ENCODE results near the gene CYLD.

Gene CYLD

GRCh38 chr16:50741225-50741780 lies 583 bp upstream of the CYLD start:
- peak; percentile 45 for DNase-seq

GRCh38 chr16:50742576-50743200 lies 802 bp downstream of the CYLD start:
- no peak for DNase-seq

- DNase-seq: no peak
Observed at GRCh38 chr16:50743581-50744225, 1.8 kb downstream of the CYLD start.

GRCh38 chr16:50744881-50745280 lies 3.0 kb downstream of the CYLD start:
- no peak for DNase-seq

- DNase-seq: no peak
Observed at GRCh38 chr16:50745940-50746339, 4.1 kb downstream of the CYLD start.

- DNase-seq: peak; percentile 66
Observed at GRCh38 chr16:50747207-50747956, 5.5 kb downstream of the CYLD start.

- DNase-seq: no peak
Observed at GRCh38 chr16:50751528-50751927, 9.6 kb downstream of the CYLD start.

GRCh38 chr16:50752471-50753235 lies 10.8 kb downstream of the CYLD start:
- DNase-seq: no peak

GRCh38 chr16:50756473-50756872 lies 14.6 kb downstream of the CYLD start:
- no peak for DNase-seq

GRCh38 chr16:50761267-50761666 lies 19.4 kb downstream of the CYLD start:
- DNase-seq: no peak

- no peak for DNase-seq
Observed at GRCh38 chr16:50762241-50762640, 20.4 kb downstream of the CYLD start.

- DNase-seq: no peak
Observed at GRCh38 chr16:50763211-50763610, 21.3 kb downstream of the CYLD start.

GRCh38 chr16:50765260-50765659 lies 23.4 kb downstream of the CYLD start:
- DNase-seq: no peak

- DNase-seq: no peak
Observed at GRCh38 chr16:50765861-50766260, 24.0 kb downstream of the CYLD start.

- no peak for DNase-seq
Observed at GRCh38 chr16:50767197-50767596, 25.3 kb downstream of the CYLD start.

- DNase-seq: no peak
Observed at GRCh38 chr16:50771366-50771765, 29.5 kb downstream of the CYLD start.

GRCh38 chr16:50774405-50774804 lies 32.5 kb downstream of the CYLD start:
- no peak for DNase-seq

GRCh38 chr16:50774960-50775359 lies 33.1 kb downstream of the CYLD start:
- no peak for DNase-seq

GRCh38 chr16:50776037-50776436 lies 34.2 kb downstream of the CYLD start:
- DNase-seq: no peak

- no peak for DNase-seq
Observed at GRCh38 chr16:50778284-50779163, 36.6 kb downstream of the CYLD start.

GRCh38 chr16:50781043-50781442 lies 39.2 kb downstream of the CYLD start:
- no peak for DNase-seq

- no peak for DNase-seq
Observed at GRCh38 chr16:50781518-50781917, 39.6 kb downstream of the CYLD start.
